IPS-18a (cell line): ENCODE results near the gene KCNN2.

Experiments used
- H3K27ac ChIP-seq: one replicate; pipeline ENCODE4 v1.5.1; 2013; ENCODE audit warnings: low read length
- H3K27me3 ChIP-seq: one replicate; pipeline ENCODE4 v1.6.1; 2013; ENCODE audit warnings: mild to moderate bottlenecking, low read length; ENCODE audit not compliant: control insufficient read depth, insufficient read depth
- H3K36me3 ChIP-seq: one replicate; pipeline ENCODE4 v1.6.1; 2013; ENCODE audit warnings: low read depth, low read length; ENCODE audit not compliant: control insufficient read depth
- H3K4me1 ChIP-seq: one replicate; pipeline ENCODE4 v1.6.1; 2013; ENCODE audit warnings: low read depth, low read length; ENCODE audit not compliant: control insufficient read depth
- H3K4me3 ChIP-seq: one replicate; pipeline ENCODE4 v1.5.1; 2013; ENCODE audit warnings: low read length
- H3K9ac ChIP-seq: one replicate; pipeline ENCODE4 v1.6.1; 2013; ENCODE audit warnings: mild to moderate bottlenecking, low read length, moderate library complexity
- H3K9me3 ChIP-seq: one replicate; pipeline ENCODE4 v1.6.1; 2013; ENCODE audit warnings: low read depth, low read length; ENCODE audit not compliant: control insufficient read depth

The KCNN2 gene

DNA sequence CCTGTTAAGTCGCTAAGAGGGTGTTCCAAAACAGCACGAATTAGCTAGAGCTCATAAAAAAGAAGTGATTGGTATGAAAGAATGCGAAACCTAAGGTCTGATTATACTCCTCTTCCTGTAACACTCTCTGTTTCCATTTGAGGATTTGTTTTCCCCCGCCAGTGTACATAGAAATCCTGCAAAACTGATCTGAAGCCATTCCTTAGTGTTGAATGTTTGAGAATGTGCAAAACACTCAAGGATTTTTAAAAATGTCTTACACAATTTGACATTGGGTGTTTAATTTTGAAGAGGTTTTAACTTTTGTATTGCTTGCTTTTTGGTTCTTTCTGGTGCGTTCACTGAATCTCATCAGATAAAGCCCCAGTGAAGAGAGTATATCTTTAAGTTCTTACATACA is 105.3 kb downstream of the KCNN2 start:
- Histone ChIP-seq H3K9me3 (no peaks in the 10 kb centered on the region), H3K9ac (no peak overlapping the region), H3K4me3 (no peak overlapping the region), H3K4me1 (no peaks in the 10 kb centered on the region), H3K27me3 (no peaks in the 10 kb centered on the region), H3K36me3 (peaks cover 11% of the 10 kb centered on the region), H3K27ac (no peak overlapping the region)

DNA sequence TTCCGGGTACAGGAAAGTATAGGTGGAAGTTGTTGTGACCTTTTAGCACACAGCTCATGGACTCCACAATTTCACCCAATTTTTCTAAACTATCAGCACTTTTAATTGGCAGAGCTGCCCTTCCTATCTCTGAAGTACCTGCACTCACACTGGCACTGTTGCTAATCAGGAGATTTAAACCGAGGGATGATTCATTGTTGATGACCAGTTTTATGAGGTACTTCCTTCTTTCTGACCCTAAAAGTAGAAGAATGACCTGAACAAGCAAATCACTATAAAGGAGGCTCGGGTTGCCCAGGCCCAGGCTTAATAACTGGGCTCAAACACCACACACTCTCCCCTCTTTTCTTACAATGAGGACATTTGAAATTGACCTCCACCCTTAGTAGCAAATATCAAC is 105.9 kb downstream of the KCNN2 start:
- Histone ChIP-seq H3K9me3 (no peaks in the 10 kb centered on the region), H3K27me3 (no peaks in the 10 kb centered on the region), H3K4me3 (no peak overlapping the region), H3K36me3 (peaks cover 11% of the 10 kb centered on the region), H3K9ac (no peak overlapping the region), H3K27ac (no peak overlapping the region), H3K4me1 (no peaks in the 10 kb centered on the region)

DNA sequence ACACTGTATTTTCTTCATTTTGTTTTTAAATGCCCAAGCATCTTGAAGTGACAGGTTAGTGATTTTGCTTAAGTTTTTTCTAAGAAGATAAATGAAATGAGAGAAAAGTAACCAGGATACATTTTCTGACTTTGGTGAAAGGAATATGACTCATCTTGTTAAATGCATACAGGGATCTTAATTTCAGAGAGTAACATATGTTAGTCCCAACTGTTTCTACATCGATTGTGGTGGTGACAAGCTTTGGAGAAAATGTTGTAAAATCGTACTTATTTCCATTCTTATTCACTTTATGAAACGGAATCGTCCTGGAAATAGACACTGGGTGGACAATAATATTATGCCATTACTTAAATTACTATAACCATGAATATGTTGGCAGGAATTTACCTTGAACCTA is 107.5 kb downstream of the KCNN2 start:
- Histone ChIP-seq H3K27me3 (no peaks in the 10 kb centered on the region), H3K4me3 (no peak overlapping the region), H3K9ac (no peak overlapping the region), H3K4me1 (no peaks in the 10 kb centered on the region), H3K9me3 (no peaks in the 10 kb centered on the region), H3K36me3 (no peaks in the 10 kb centered on the region), H3K27ac (no peak overlapping the region)

DNA sequence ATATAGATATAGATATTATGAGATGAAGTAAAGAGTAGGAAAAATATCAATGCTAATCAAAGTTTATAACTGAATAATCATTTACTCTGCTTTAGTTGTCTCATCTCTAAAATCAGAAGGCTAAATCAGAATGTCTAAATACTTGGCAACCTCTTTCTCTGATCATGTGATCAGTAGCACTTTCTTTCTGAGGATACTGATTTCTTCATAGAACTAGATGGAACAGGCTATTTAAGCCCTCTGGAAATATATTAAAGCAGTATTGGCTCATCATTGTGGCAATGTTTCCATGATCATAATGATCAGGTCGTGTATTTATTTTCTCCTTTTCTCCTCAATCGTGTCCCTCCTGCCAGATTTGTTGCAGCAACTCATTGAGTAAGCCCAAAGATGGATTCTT is 109.7 kb downstream of the KCNN2 start:
- H3K27me3 ChIP-seq = no peaks in the 10 kb centered on the region
- no peak overlapping the region for H3K27ac ChIP-seq
- no peak overlapping the region for H3K9ac ChIP-seq
- no peak overlapping the region for H3K4me3 ChIP-seq
- no peaks in the 10 kb centered on the region for H3K36me3 ChIP-seq
- no peaks in the 10 kb centered on the region for H3K9me3 ChIP-seq
- H3K4me1 ChIP-seq = no peaks in the 10 kb centered on the region

DNA sequence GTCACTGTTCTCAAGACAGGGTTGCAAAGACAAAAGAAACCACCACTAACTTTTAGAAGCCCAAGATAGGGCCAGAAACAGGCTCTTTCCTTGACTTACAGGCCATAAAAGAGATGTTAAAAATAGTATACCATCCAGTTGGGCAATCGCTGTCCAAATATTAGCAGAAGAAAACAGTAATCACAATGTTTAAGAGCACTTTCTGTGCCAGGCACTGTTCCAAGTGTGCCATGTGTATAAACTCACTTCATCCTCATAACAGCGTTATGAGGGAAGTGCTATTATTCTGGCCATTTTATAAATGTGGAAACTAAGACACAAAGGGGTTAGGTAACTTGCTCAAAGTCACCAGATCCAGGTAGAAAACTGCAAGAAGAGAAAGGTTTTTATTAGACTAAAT is 111.7 kb downstream of the KCNN2 start:
- H3K27me3 ChIP-seq = no peaks in the 10 kb centered on the region
- H3K4me1 ChIP-seq = peaks cover 10% of the 10 kb centered on the region
- H3K4me3 ChIP-seq = no peak overlapping the region
- H3K36me3 ChIP-seq = no peaks in the 10 kb centered on the region
- no peaks in the 10 kb centered on the region for H3K9me3 ChIP-seq
- H3K9ac ChIP-seq = no peak overlapping the region
- no peak overlapping the region for H3K27ac ChIP-seq

DNA sequence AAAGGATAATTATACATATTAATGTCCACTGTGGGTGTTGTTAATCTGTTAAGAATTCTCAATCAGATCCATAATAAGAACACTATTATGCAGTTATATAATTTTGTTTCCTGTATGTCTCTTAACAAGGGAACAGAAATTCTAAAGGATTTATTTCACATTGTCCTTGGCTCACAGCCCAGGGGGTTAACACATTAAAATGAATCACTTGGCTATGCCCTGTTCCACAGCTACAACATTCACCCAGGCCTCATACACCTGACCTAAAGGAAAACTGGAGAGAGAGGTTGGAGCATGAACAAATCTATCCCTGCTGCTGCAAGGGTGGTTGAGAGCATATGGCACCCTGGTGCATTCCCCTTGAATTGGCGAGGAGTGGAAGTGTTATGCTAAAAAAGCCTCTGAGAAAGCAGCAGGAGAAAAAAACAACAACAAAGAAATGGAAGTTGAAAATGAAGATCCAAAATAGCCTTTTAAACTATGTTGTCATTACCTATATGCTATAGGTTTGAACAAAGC is 116.0 kb downstream of the KCNN2 start:
- no peak overlapping the region for H3K27ac ChIP-seq
- H3K27me3 ChIP-seq = no peaks in the 10 kb centered on the region
- no peak overlapping the region for H3K9ac ChIP-seq
- peaks cover 10% of the 10 kb centered on the region for H3K4me1 ChIP-seq
- no peaks in the 10 kb centered on the region for H3K36me3 ChIP-seq
- H3K9me3 ChIP-seq = no peaks in the 10 kb centered on the region
- no peak overlapping the region for H3K4me3 ChIP-seq

DNA sequence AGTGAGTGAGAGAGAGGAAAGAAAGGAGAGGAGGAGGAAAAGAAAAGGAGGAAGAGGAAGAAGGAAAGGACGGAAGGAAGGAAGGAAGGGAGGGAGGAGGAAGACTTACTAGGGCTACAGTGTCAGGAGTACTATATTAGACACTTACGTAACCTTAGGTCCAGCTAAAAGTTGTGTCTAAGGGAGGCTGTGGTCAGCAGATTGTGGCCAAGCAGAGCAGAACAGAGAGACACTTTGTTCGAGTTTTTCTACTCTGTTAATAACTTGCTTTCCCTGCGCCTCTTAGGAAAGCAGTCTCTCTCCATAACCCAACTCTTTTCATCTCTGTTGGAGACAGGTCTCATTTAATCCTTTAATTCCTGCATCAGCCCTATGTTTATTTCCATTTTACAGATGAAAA is 138.9 kb downstream of the KCNN2 start:
- Histone ChIP-seq H3K9me3 (no peaks in the 10 kb centered on the region), H3K27me3 (no peaks in the 10 kb centered on the region), H3K9ac (no peak overlapping the region), H3K4me1 (no peaks in the 10 kb centered on the region), H3K4me3 (no peak overlapping the region), H3K27ac (no peak overlapping the region), H3K36me3 (peaks cover 15% of the 10 kb centered on the region)

DNA sequence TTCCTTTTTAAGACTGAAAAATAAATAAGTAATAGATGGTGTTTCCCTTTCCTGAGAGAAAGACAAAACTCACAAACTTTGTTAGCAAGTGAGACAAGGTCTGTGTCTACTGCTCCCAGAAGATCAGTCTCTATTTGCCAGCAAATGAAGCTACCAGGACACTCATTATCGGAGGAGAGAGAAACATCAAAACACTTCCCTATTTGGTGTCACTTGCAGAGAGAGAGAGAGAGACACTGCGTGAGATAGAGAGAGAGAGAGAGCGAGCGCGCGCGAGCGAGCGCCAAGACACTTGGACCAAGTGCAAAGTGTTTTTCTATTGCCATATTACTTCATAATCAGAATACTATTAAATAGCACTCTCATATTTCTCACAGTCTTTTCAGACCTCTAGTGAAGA is 142.7 kb downstream of the KCNN2 start:
- H3K27me3 ChIP-seq = no peaks in the 10 kb centered on the region
- H3K4me1 ChIP-seq = peaks cover 5% of the 10 kb centered on the region
- H3K9ac ChIP-seq = no peak overlapping the region
- H3K36me3 ChIP-seq = no peaks in the 10 kb centered on the region
- no peaks in the 10 kb centered on the region for H3K9me3 ChIP-seq
- no peak overlapping the region for H3K4me3 ChIP-seq
- no peak overlapping the region for H3K27ac ChIP-seq

DNA sequence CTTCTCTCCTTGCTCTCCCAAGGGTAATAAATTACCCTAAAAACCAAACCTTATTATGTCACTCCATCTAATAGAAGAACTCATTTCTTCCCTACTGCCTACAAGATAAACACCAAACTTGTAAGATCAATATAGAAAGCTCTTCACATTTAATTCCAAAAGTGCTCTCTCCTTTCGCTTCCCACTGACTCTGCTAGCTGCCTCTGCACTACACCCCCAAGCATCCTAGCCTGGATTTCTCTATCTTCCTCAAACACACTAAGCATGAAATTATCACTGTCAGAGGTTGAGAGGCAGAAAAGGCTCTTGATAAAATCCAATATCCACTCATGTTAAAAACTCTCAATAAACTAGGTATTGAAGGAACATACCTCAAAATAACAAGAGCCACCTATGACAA is 162.4 kb downstream of the KCNN2 start:
- H3K27ac ChIP-seq = no peak overlapping the region
- H3K4me1 ChIP-seq = no peaks in the 10 kb centered on the region
- peaks cover 4% of the 10 kb centered on the region for H3K9me3 ChIP-seq
- no peaks in the 10 kb centered on the region for H3K36me3 ChIP-seq
- H3K9ac ChIP-seq = no peak overlapping the region
- no peaks in the 10 kb centered on the region for H3K27me3 ChIP-seq
- H3K4me3 ChIP-seq = no peak overlapping the region

DNA sequence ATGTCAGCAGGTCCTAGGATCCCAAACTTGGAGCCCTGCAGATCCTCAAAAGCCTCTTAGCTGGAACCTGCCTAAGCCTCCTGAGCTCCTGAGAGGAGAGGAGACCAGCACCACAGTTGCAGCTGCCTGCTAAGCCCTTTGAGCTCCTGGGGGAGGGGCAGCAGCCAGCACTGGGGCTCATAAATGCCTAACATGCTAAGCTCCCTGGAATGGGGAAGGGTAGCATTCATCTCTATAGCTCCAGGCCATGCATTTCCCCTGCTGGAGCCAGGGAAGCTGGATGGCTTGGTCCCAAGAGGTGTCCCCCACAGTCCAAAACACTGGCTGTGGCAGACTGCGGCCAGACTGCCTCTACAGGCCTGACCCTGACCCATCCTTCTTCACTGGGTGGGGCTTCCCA is 182.7 kb downstream of the KCNN2 start:
- Histone ChIP-seq H3K4me1 (no peaks in the 10 kb centered on the region), H3K27me3 (no peaks in the 10 kb centered on the region), H3K27ac (no peak overlapping the region), H3K9ac (no peak overlapping the region), H3K4me3 (no peak overlapping the region), H3K9me3 (no peaks in the 10 kb centered on the region), H3K36me3 (no peaks in the 10 kb centered on the region)
